ENCODE data around the gene OXCT1. TPM values are rescaled to one million over a fixed set of nuclear protein-coding genes. Genes with fewer than 3 reads are reported as not detected.

OXCT1 gene
- total and polyA plus RNA-seq, 2 of the 8 experiments (the other 6 are each of a cell fraction or from before 2014, with no cell fraction given), result 10.1 to 28.2 TPM

DNA sequence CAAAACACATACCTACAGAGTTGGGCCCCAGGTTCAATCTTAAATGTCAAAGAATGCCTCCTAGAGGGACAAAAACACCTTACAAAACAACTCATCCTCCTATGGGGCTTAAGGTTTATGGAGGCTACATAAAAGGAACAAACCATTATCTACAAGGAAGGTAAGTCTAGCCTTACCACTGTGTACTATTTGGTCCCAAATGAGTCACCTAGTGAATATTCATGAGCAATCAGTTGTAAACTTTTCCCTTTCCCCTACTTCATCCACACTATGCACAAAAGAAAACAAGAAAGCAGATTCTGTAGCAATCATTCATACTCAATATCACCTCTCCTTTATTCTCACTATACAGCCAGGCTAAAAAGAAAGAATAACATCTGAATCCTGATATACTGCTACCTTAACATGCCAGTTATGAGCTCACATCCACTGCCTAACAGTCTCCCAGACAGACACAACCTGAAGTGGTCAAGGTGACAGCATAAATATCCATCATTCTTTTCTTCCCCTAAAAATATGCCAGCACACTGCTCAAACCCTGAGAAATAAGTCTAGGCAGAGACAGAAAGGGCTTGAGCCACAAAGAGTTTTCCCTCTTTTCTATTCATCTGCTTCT is 6.2 kb downstream of the OXCT1 start:
- Histone ChIP-seq H3K27me3 (replicated peaks in 1 of 4; ENCODE audit: control insufficient read depth in 3 of 4, extremely low read depth in 1 of 4, insufficient read depth in 3 of 4, low read length in 3 of 4) (peaks cover 0 to 4% (median 3%) of the 10 kb centered on the region in 4 experiments; a peak in 5 of 7 replicates), H4K20me1 (replicated peaks in 1 of 2; ENCODE audit: control insufficient read depth in 1 of 2, insufficient read depth in 2 of 2, low read length in 2 of 2) (peaks cover 2 to 3% of the 10 kb centered on the region in 2 experiments), H2BK15ac (ENCODE audit: low read length) (no peak overlapping the region), H2BK5ac (ENCODE audit: low read depth, low read length) (no peak overlapping the region), H2BK12ac (ENCODE audit: low read depth, low read length) (no peak overlapping the region), H2AK5ac (ENCODE audit: low read depth, low read length) (no peak overlapping the region), H4K91ac (replicated peaks; ENCODE audit: insufficient read length, low read length) (no peak overlapping the region), H3K4me3 (ENCODE audit: extremely low read depth in 1 of 4, insufficient read depth in 2 of 4, low read depth in 3 of 4, low read length in 4 of 4) (no peak overlapping the region), H4K5ac (ENCODE audit: insufficient read length, low read depth, low read length) (no peak overlapping the region), H3K23ac (ENCODE audit: insufficient read length) (no peak overlapping the region), H3K4me1 (replicated peaks in 1 of 4; ENCODE audit: control insufficient read depth in 3 of 4, insufficient read depth in 4 of 4, low read length in 3 of 4) (peaks cover 0 to under 1% (median under 1%) of the 10 kb centered on the region in 4 experiments; a peak in 2 of 7 replicates), H3K18ac (ENCODE audit: extremely low read depth, low read length) (no peak overlapping the region), H2BK20ac (ENCODE audit: low read length) (no peak overlapping the region), H3K9ac (replicated peaks in 1 of 4; ENCODE audit: extremely low read depth in 1 of 4, low read depth in 3 of 4, low read length in 3 of 4) (no peak overlapping the region), H3K36me3 (ENCODE audit: control insufficient read depth in 2 of 4, insufficient read depth in 4 of 4, low read length in 3 of 4) (peaks cover 2 to 8% (median 5%) of the 10 kb centered on the region in 4 experiments; a peak in 4 of 8 replicates), H3K9me3 (ENCODE audit: insufficient read depth in 2 of 2, low read depth in 1 of 2, low read length in 1 of 2) (no peaks in the 10 kb centered on the region), H3K79me1 (ENCODE audit: low read depth, low read length) (0 out of 2 replicates have a peak, but pooled peaks cover 2% of the 10 kb centered on the region), H3K27ac (ENCODE audit: low read depth, low read length) (no peak overlapping the region), H4K8ac (ENCODE audit: extremely low read depth, insufficient read depth, low read length) (no peak overlapping the region), H3K79me2 (ENCODE audit: control insufficient read depth in 1 of 2, insufficient read depth in 2 of 2, low read length in 2 of 2) (peaks cover 0 to 22% of the 10 kb centered on the region in 2 experiments; a peak in 2 of 4 replicates), H2AFZ (ENCODE audit: low read length) (no peak overlapping the region), H3K56ac (replicated peaks; ENCODE audit: insufficient read length, low read depth, low read length) (no peak overlapping the region), H3K14ac (ENCODE audit: insufficient read length) (no peak overlapping the region), H2BK120ac (replicated peaks; ENCODE audit: low read depth, low read length) (no peak overlapping the region), H3K4me2 (ENCODE audit: insufficient read depth in 1 of 2, low read depth in 2 of 2, low read length in 2 of 2) (no peak overlapping the region), H3K23me2 (ENCODE audit: low read depth, low read length) (no peaks in the 10 kb centered on the region), H3K4ac (replicated peaks; ENCODE audit: insufficient read length, low read depth, low read length) (no peak overlapping the region)
- ChIA-PET CTCF (ENCODE audit: partially characterized antibody) (interaction anchor here (0.6 to 4.1 kb wide), 3 partner anchors 8 to 1030 kb away, joined by 3 to 22 read pairs (median 5); no protein-coding TSS in a partner anchor), POLR2A (ENCODE audit: partially characterized antibody) (no interaction called here)
- DNase-seq (ENCODE audit: low read depth in 1 of 2, low spot score in 2 of 2) (no peak), FAIRE-seq (no peak)
- TF ChIP-seq ASH2L (IDR thresholded peaks at IDR 0.05; ENCODE audit: low read length) (no peak), KDM1A (IDR thresholded peaks at IDR 0.05; ENCODE audit: borderline replicate concordance, low read length) (no peak), JUN (IDR thresholded peaks at IDR 0.05; ENCODE audit: low read depth, low read length) (no peak), SUZ12 (IDR thresholded peaks at IDR 0.05; ENCODE audit: low read length) (no peak), CHD2 (IDR thresholded peaks at IDR 0.05; ENCODE audit: low read length) (no peak), SP2 (IDR thresholded peaks at IDR 0.05; ENCODE audit: low read length) (no peak), CEBPB (IDR thresholded peaks at IDR 0.05; ENCODE audit: low read depth, low read length) (no peak), BACH1 (IDR thresholded peaks at IDR 0.05; ENCODE audit: low read length) (no peak), SP1 (IDR thresholded peaks at IDR 0.05; ENCODE audit: low read depth, low read length) (no peak), SIX5 (IDR thresholded peaks at IDR 0.05; ENCODE audit: low read depth, low read length) (no peak), EP300 (IDR thresholded peaks at IDR 0.05; ENCODE audit: borderline replicate concordance in 1 of 2, low read depth in 2 of 2, low read length in 2 of 2) (no peak), RAD21 (IDR thresholded peaks at IDR 0.05 in 1 of 2, conservative IDR thresholded peaks at IDR 0.05 in 1 of 2; ENCODE audit: low read depth in 2 of 2, low read length in 2 of 2) (no peak)
- TF ChIP-seq, protein P1, sequence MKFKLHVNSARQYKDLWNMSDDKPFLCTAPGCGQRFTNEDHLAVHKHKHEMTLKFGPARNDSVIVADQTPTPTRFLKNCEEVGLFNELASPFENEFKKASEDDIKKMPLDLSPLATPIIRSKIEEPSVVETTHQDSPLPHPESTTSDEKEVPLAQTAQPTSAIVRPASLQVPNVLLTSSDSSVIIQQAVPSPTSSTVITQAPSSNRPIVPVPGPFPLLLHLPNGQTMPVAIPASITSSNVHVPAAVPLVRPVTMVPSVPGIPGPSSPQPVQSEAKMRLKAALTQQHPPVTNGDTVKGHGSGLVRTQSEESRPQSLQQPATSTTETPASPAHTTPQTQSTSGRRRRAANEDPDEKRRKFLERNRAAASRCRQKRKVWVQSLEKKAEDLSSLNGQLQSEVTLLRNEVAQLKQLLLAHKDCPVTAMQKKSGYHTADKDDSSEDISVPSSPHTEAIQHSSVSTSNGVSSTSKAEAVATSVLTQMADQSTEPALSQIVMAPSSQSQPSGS (IDR thresholded peaks at IDR 0.05; ENCODE audit: low read length), result no peak

Data from H1 (cell line).